ENCODE measurements around the gene IGLON5. TPM values are rescaled to one million over a fixed set of nuclear protein-coding genes. Genes with fewer than 3 reads are reported as not detected.
A peak's percentile ranks its signal among the peaks of the same experiment; 100 is the strongest.

Gene IGLON5
- total RNA-seq, 1 experiment from 2014 or later: not detected

GRCh38 chr19:51331716-51332115, 20.3 kb downstream of the IGLON5 start:
- in situ Hi-C loops (cut with HindIII; ENCODE audit: low pct_unique_long_range_greater_than_20kb, low sequenced_read_pairs): no loop called here
- DNase-seq (ENCODE audit: low read depth): no peak

GRCh38 chr19:51333836-51334460, 22.5 kb downstream of the IGLON5 start:
- DNase-seq (ENCODE audit: low read depth): peak; percentile 53
- in situ Hi-C loops (cut with HindIII; ENCODE audit: low pct_unique_long_range_greater_than_20kb, low sequenced_read_pairs): no loop called here

GRCh38 chr19:51337141-51337860, 25.9 kb downstream of the IGLON5 start:
- in situ Hi-C loops (cut with HindIII; ENCODE audit: low pct_unique_long_range_greater_than_20kb, low sequenced_read_pairs): no loop called here
- DNase-seq (ENCODE audit: low read depth): no peak

GRCh38 chr19:51337861-51338562, 26.6 kb downstream of the IGLON5 start:
- DNase-seq (ENCODE audit: low read depth): no peak
- in situ Hi-C loops (cut with HindIII; ENCODE audit: low pct_unique_long_range_greater_than_20kb, low sequenced_read_pairs): no loop called here

GRCh38 chr19:51338563-51339312, 27.3 kb downstream of the IGLON5 start:
- in situ Hi-C loops (cut with HindIII; ENCODE audit: low pct_unique_long_range_greater_than_20kb, low sequenced_read_pairs): no loop called here
- peak; percentile 92 for DNase-seq (ENCODE audit: low read depth)

GRCh38 chr19:51339313-51339686, 27.9 kb downstream of the IGLON5 start:
- DNase-seq (ENCODE audit: low read depth): peak; percentile 85

GRCh38 chr19:51339687-51340656, 28.5 kb downstream of the IGLON5 start:
- peak; percentile 95 for DNase-seq (ENCODE audit: low read depth)
- in situ Hi-C loops (cut with HindIII; ENCODE audit: low pct_unique_long_range_greater_than_20kb, low sequenced_read_pairs): no loop called here

More at GRCh38 chr19:51339313-51339686, 27.9 kb downstream of the IGLON5 start:
- in situ Hi-C loops (cut with HindIII; ENCODE audit: low pct_unique_long_range_greater_than_20kb, low sequenced_read_pairs): no loop called here

GRCh38 chr19:51341066-51341465, 29.6 kb downstream of the IGLON5 start:
- DNase-seq (ENCODE audit: low read depth): no peak
- in situ Hi-C loops (cut with HindIII; ENCODE audit: low pct_unique_long_range_greater_than_20kb, low sequenced_read_pairs): no loop called here

- in situ Hi-C loops (cut with HindIII; ENCODE audit: low pct_unique_long_range_greater_than_20kb, low sequenced_read_pairs): no loop called here
- no peak for DNase-seq (ENCODE audit: low read depth)
Measured at GRCh38 chr19:51341976-51342580, 30.6 kb downstream of the IGLON5 start, which contains the start of gene VSIG10L. TSS of gene VSIG10L (minus strand) at chr19:51342139. CDS start at chr19:51342124, 15 bp downstream.

GRCh38 chr19:51342631-51343569, 31.5 kb downstream of the IGLON5 start:
- in situ Hi-C loops (cut with HindIII; ENCODE audit: low pct_unique_long_range_greater_than_20kb, low sequenced_read_pairs): no loop called here
- no peak for DNase-seq (ENCODE audit: low read depth)

GRCh38 chr19:51345076-51345620, 33.7 kb downstream of the IGLON5 start:
- no peak for DNase-seq (ENCODE audit: low read depth)
- in situ Hi-C loops (cut with HindIII; ENCODE audit: low pct_unique_long_range_greater_than_20kb, low sequenced_read_pairs): no loop called here

- no peak for DNase-seq (ENCODE audit: low read depth)
- in situ Hi-C loops (cut with HindIII; ENCODE audit: low pct_unique_long_range_greater_than_20kb, low sequenced_read_pairs): no loop called here
Measured at GRCh38 chr19:51346742-51347141, 35.3 kb downstream of the IGLON5 start.

- peak; percentile 79 for DNase-seq (ENCODE audit: low read depth)
- in situ Hi-C loops (cut with HindIII; ENCODE audit: low pct_unique_long_range_greater_than_20kb, low sequenced_read_pairs): no loop called here
Measured at GRCh38 chr19:51347209-51347928, 35.9 kb downstream of the IGLON5 start.

- in situ Hi-C loops (cut with HindIII; ENCODE audit: low pct_unique_long_range_greater_than_20kb, low sequenced_read_pairs): no loop called here
- DNase-seq (ENCODE audit: low read depth): no peak
Measured at GRCh38 chr19:51351266-51351990, 40.0 kb downstream of the IGLON5 start.

All from Caki2 (cell line).